Measurements from ENCODE around the gene STAG2.
A peak's percentile ranks its signal among the peaks of the same experiment; 100 is the strongest.
"Not testable (repeated sequence)": the region's sequence is repeated elsewhere in the genome, so short reads cannot be mapped to it uniquely, and the experiment has no call there.

Gene STAG2

DNA sequence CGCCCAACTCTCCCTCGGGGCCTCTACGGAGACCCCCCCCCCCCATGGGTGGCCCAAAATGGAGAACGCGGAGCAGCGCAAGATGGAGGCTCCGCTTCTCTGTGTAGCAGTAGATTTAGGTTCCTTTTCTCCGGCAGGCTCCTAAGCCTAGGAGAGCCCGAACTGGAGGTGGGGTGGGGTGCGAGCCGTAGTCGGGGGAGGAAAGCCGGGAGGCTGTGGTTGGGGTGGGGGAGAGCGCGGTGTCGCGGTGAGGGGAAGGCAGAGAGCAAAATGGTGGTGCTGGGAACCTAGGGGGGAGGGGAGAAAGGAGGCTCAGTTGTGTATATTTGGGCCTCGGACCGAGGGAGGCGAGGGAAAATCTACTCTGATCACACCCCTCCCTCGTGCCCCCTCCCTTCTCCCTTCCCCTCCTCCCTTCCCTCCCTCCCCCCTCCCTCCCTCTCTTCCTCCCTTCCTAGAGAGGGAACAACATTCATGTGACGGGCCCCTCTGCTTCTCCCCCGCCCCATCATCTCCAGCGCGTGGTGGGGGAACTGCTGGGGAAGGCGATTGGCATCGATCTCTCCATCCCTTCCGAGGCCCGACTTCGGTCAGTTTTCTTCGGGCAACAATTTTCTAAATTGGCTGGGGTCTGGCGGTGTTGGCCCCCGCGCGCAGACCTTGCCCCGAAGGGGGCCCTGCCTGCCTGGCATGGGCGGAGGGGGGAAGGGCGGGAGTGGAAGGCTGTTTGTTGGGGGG lies at the start of gene STAG2:
Gene STAG2 (plus strand): TSS at position 439 of the 738 bp plus-strand sequence. CDS start 60,922 bp downstream, outside the sequence.
- peak; percentile 47 to 66 for DNase-seq

DNA sequence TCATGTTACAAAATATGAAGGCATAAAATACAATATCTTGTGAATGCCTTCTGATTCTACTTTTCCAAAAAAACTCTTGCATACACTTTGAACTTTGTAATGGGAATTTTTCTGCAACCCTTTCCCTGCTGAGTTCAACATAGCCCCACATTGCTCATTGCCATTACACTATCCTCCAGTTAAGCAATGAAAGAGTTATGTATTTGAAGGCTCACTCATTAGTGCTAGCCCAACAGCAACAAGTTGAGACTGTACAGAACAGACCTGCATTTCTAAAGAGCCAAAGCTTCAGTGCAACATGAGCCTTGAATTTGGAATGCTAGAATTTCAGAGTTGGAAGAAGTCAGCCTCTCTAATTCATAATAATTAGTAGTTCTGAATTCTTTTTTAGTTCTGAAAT lies 44.4 kb upstream of the STAG2 start:
- DNase-seq: no peak

DNA sequence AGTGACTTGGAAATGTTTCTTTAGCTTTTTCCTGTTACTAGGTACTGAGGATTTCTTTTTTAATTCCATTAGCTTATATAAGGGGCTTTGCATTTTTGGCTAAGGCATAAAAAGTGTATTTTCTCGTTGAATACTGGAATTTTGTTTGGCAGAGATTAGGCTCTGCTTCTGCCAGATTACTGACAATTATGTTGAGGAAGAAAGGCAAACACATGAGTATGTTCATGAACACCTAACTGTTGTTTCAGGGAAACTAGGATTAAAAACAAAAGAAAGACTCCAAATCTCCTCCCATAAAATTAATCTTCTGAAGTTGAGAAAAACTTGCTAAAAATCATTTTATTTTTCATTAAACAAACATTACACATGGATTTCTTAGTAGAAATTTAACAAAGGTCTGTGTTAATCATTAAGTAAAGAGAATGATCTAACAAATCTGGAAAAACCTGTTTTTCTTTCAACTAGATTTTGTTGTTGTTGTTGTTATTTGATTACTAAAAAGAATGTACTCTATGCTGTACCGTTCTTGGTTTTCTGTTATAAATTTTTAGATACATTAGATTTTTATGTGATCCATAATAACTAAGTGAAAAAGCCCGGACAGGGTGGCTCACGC lies 43.3 kb upstream of the STAG2 start:
- DNase-seq: no peak

DNA sequence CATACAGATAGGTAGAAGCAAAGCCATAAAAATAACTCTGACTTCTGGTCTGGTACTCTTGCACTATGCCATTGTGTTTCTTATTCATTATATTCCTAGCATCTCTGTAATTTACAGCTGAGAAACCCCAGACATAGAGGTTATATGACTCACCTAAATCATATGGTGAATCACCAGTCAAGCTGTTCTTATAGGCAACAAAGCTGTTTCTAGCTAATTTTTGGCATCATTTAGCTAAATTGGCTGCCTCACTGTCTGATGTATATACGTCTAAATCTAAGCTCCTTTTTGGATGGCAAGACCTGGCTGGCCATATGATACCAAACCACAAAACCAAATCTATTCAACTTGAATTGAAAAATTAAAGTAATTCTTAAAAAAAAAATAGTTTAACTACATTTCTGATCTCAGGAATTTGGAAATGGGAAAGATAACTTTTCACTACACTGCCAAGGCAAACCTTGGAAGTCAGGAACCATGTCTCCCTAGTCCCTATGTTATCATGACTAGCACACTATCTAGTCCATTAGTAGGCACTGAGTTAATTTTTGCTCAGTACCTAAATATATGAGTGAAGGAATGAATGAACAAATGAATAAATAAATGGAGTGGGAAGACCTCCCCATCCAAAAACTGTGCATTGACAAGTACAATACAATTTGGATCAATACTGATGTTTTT lies 41.3 kb upstream of the STAG2 start:
- DNase-seq: no peak

DNA sequence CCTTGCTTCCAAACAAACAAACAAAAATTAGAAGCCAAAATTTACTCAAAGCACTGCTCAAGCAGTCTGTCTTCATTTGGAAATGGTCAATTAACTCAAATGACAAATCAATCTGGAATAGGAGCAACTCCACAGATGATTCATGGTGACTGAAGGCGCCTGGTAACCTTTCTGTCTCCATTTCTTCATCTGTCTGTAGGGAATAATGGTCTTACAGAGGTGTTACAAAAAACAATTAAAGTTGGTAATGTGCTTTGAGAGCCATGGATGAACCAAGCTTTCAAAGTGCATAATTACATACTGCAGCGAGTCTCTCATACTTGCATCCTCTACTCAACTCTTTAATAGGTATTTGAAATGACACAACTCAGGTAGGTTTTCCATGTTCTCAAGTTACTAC lies 38.3 kb upstream of the STAG2 start:
- no peak for DNase-seq

DNA sequence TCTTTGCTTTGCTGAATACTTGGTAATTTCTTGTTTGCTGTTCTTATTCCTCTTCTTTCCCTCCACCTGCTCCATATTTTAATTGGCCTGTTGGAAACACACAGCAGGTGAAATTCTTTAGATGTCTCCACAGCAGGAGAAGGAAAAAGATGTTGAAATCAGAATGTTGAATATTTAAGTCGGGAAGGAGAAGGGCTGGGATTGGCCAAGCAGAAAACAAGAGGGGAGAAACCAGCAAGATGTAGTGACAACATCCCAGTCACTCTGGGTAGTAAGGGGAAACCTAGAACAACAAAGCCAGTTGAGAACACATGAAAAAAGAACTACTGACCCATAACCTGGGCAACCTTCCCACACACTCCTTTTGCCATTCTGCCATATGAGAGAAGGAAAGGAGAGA lies 37.3 kb upstream of the STAG2 start:
- DNase-seq: no peak

DNA sequence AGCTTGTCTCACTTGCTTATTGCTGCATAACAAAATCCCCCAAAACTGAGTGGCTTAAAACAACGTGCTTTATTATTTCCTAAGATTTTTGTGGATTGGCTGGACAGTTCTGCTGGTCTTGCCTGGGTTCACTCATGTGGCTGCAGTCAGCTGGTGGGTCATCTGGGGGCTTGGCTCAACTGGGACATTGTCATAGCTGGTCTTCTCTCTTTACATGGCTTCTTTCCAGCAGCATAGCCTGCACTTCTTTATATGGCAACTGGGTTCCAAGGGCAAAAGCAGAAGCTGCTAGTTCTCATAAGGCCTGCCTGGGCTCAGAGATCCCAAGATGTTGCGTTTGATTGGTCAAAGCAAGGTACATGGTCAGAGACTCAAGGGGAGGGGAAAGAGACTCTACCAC lies 33.7 kb upstream of the STAG2 start:
- DNase-seq: no peak

DNA sequence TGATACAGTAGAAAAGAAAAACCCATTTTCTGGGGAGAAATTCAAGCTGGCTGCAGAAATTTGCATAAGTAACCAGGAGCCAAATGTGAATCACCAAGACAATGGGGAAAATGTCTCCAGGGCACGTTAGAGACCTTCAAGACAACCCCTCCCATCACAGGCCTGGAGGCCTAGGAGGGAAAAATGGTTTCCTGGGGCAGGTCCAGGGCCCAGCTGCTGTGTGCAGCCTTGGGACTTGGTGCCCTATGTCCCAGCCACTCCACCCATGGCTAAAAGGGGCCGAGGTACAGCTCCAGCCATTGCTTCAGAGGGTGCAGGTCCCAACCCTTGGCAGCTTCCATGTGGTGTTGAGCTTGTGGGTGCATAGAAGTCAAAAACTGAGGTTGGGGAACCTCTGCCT lies 29.5 kb upstream of the STAG2 start:
- not testable (repeated sequence) for DNase-seq

DNA sequence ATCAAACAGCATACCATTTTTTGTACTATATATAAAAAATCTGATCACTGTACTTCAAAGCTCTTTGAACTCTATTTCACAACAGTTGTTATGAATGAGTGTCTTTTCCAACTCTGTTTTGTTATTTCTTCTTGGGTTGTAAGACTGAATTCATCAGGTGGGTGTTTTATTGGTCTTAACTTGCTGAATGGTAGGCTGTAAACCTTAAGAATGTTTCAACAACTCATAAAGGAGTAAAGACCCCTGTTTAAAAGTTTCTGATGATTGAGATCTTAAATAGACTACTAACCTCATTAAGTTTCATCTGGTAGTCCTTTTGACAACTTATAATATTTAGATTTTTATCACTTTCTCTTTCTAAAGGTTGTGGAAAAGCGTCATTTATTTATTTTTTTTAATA lies 18.4 kb upstream of the STAG2 start:
- DNase-seq: no peak

DNA sequence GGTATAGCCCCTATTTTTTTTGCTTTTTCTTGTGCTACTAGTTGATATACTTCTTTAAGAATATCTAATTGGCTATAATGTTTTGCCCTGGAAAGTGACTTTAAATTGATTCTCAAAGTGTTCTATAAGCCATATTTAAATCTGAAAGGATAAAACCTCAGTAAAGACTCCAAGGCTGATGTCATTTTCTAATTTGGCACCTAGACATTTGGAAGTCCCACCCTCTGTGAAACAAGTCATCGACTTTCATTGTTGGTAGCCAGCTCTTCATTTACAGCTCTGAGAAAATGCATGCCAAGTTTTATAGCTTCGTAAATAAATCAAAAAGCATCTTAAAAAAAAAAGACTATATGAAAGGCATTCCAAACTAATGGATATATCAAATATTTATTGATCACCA lies 18.0 kb upstream of the STAG2 start:
- no peak for DNase-seq

DNA sequence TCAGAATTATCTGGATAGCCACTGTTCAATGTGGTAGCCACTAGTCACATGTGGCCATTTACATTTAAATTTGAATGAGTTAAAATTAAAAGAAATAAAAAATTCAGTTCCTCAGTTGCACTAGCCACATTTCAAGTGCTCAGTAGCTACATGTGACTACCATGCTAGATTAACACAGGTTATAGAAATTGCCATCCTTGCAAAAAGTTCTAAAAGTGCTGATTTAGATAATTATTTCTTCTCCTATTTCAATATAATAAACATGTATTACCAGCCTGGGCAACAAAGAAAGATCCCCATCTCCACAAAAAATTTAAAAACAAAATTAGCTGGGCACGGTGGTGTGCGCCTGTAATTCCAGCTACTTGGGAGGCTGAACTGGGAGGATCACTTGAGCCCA lies 11.7 kb upstream of the STAG2 start:
- DNase-seq: no peak

DNA sequence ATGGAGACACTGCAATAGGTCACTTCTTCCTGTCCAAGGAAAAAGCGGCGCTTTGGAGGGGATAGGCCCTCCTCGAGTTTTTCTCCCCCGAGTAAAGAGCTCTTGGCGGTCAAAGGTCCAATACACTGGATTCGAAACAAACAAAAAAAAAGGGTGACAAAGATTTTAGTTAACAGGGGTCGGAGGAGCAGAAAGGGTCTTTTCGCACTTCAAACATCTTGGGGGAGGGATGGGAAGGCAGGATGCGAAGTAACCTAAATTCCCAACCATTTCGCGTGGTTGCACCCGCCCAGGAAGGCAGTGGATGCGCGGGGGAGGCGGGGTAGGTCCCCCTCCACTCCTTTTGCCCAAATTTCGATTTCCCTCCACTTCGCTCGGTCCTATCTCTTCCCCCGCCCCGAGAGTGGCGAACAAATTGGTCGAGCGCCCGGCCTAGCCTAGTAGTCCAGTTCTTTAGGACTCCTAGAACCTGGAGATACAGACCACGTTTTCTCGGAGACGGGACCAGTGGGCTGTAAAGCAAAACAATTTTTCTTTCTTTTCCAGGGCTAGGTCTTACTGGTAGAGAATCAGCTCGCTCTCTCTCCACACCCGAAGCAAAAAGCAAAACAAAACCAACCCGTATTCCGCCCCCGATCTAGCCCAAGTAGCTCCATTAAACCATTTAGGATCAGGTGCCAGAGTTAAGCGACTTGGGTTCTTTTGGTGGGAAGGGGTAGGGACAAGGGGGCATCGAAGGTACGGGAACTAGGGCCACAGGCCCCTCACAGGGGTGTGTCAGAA lies 2.0 kb upstream of the STAG2 start:
- DNase-seq: peak; percentile 3 to 5

DNA sequence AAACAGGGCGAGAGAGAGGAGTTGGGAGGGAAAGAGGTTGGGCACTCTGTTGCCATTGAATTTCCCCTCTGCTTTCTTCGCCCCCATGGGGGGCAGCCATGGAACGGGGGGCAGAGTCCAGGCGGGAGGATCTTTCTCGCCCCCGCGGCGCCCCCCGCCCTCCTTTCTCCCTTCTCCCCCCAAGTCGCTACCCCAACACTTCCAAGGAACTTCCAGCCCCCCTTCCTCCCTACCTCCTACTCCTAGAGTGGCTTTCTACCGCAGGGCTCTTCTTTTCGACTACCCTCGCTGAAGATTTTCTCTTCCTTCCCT lies 594 bp upstream of the STAG2 start:
- DNase-seq: no peak

DNA sequence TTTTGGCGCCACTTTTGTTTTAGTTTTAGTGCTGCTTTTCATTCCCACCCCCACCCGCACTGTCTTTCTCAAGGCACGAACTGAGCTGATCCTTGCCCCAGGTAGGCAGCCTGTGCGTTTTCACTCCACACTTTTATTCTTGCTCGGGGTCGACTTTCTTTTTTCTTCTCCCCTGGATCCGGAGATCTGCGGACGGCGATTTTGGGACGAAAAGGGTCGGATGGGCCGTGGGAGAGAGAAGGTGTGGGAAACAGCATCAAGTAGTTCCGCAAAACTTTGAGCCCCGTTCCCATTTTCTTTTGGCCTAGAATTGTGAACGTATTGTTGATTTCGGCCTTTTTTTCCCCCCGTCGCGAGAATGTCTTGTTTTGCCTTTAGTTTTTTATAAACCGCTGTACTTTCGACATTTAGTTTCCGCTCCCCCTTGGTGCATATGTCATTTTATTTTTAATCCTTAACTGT lies 531 bp downstream of the STAG2 start:
- DNase-seq: peak in 1 of 2 experiments; percentile 37

DNA sequence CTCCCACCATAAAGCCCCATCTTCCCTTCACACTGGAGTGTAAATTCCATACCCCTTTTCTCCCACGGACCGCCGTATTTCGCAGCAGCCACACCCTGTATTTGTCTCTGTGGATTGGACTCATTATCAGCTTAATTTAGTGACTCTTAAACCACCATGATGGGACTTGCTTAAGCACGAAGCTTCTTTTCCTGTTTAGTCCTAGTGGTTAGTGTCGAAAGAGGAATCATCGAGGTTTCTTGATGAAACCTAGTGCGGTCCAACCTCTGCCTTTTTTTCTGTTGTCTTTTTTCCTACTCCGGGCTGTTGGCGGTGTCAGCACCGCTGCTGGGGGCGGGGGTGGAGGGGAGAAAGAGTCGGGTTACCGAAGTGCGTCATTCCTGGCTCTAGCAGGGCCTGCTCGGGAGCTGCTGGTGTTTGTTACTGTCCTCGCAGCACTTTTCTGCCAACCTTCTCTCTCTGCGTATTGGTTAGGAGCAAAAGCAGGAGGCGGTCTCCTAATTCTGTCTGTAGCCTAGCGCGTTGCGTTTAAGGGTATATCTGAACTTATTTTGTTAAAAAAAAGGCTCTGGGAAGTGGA lies 1.4 kb downstream of the STAG2 start:
- peak; percentile 78 to 86 for DNase-seq

DNA sequence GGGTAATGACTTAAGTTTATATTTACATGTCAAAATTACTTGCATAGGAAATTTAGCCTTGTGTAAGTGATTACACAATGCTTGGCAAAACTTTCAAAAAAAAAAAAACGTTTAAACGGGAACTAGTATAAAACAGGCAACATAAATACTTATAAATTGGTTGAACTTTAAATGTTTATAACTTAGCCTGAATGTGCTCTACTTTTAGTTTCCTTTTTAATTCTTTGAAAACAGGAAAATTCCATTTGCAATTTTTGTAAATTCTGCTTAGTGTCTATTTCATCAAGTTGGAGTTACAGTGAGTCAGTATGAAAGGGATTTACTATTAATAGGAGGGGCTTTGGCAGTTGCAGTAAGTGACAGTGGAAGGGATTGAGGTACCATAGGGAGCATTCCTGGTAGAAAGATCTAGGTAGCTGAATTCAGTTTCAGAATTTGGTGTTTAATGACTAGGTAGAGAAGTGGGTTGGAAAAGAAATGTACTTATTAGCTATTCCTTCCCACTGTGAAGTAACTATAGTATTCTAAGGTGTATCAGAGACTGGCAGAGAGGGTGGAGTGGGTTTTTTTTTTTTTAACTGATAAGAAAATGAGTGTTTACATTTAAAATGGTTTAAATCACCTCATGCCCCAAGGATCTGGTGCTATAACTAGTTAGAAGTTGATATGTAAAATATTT lies 2.8 kb downstream of the STAG2 start:
- no peak for DNase-seq

DNA sequence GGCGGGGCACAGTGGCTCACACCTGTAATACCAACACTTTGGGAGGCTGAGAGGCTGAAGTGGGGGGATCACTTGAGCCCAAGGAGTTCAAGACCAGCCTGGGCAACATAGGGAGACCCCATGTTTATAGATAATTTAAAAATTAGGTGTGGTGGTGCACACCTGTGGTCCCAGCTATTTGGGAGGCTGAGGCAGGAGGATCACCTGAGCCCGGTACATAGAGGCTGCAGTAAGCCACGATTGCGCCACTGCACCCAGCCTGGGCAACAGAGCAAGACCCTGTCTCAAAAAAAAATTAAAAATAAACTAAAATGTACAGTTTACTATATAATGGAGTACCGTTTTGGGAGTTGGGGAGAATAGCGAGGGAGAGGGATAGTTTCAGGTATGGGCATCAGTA lies 4.2 kb downstream of the STAG2 start:
- DNase-seq: no peak

DNA sequence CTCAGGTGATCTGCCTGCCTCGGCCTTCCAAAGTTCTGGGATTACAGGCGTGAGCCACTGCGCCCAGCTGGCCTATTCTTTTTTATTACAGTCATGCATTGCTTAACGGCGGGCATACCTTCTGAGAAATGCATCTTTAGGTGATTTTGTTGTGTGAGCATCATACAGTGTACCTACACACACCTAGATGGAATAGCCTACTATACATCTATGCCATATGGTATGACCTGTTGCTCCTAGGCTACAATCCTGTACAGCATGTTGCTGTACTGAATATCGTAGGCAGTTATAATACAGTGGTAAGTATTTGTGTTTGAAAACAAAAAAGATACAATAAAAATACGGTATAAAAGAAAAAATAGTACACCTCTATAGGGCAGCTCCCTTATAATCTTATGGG lies 6.0 kb downstream of the STAG2 start:
- no peak for DNase-seq

DNA sequence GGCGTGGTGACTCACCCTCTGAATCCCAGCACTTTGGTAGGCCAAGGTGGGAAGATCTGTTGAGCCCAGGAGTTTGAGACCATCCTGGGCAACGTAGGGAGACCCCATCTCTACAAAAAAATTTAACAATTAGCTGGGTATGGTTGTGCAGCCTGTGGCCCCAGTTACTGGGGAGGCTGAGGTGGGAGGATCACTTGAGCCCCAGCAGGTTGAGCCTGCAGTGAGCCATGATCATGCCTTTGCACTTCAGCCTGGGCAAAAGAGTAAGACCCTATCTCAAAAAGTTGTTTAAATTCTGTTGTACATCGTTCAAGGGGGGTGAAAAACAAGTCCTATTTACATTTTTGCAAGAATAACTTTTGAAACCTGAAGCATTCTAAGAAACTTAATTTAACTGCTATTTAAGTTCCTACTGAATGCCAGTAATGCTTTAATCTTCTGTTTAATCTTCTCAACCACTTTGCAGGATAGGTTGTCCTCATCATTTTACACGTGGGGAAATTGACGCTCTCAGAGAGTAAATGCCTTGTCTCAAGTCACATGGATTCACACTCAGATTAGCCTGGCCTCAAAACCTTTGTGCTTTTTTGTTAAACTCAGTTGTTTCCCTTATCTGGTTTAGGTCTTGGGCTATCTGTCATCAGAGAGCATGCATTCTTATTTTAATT lies 7.0 kb downstream of the STAG2 start:
- DNase-seq: no peak

DNA sequence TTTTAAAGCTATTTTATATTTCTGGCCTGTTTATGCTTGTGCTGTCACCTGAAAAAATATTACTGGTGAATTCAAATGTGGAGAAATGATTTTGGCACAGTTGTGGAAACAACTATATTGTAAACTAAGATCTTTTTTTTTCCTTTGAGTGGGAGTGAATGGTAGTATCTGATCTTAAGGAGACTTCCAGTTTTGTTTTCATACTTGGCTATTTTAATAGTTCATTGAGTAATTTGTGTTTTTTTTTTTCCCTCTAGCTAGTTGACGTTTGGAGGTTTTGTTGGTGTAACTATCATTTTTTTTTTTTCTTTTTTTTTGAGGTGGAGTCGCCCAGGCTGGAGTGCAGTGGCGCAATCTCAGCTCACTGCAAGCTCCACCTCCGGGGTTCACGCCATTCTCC lies 10.5 kb downstream of the STAG2 start:
- no peak for DNase-seq

DNA sequence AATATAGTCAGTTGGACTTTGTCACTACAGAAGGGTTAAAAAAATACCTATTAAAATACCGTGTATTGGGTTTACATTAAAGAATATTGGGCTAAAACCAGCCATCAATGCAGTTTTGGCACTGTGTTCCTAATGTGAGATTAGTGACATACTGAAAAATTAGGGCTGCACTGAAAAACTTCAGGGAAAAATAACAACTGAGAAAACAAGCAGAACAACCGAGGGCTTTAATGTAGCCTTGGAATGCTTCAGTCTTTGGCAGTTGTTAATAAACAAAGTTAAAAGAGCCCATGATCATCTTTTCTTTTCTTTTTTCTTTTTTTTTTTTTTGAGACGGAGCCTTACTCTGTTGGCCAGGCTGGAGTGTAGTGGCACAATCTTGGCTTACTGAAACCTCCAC lies 12.4 kb downstream of the STAG2 start:
- no peak for DNase-seq

DNA sequence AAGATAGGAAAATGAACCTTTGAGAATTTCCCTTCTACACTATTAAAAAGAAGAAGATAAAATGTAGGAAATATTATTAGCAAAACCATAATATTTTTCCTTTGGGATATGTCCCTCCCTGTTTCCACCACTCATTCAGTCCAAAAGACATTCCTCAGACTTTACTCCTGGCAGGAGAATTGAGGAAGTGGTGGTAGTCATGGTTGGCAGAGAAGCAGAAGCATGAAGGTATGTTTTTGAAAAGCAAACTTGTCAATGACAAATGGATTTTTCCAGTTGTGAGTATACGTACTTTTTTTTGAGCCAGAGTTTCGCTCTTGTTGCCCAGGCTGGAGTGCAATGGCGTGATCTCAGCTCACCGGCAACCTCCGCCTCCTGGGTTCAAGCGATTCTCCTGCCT lies 13.7 kb downstream of the STAG2 start:
- DNase-seq: no peak

Data from SHP77 (cell line).